WTC11 (cell line): ENCODE measurements around the gene PREP. TPM values are rescaled to one million over a fixed set of nuclear protein-coding genes. Genes with fewer than 3 reads are reported as not detected.

ENCODE experiments used
- ATAC-seq: fragments of 200-7000 bp; cut with Tn5 transposase; 2 replicates; pipeline ENCODE4 v1.10.0; 2021; ENCODE audit warnings: mild to moderate bottlenecking, moderate library complexity
- CTCF ChIA-PET: fragments of 300-600 bp; sonication (Branson Sonifier 250); formaldehyde crosslinking; loops from one replicate; lab custom pipeline; 2021; ENCODE audit warnings: antibody characterized with exemption; lab: Charles Lee
- POLR2A ChIA-PET: fragments of 350-600 bp; sonication (Branson Sonifier 250); formaldehyde crosslinking; loops from one replicate; lab custom pipeline; 2021; ENCODE audit warnings: antibody characterized with exemption; lab: Charles Lee
- DNase-seq: peaks from one replicate; pipeline ENCODE4 v3.0.0; 2021; ENCODE audit warnings: low spot score
- H3K27ac Mint-ChIP-seq: 2 replicates; pipeline ENCODE4 v1.8.0; 2021; ENCODE audit warnings: mixed read lengths
- H3K27me3 Mint-ChIP-seq: 2 replicates; pipeline ENCODE4 v1.8.0; 2021; ENCODE audit warnings: low read depth, mild to moderate bottlenecking, moderate library complexity, mixed read lengths
- H3K36me3 Mint-ChIP-seq: 2 replicates; pipeline ENCODE4 v1.8.0; 2021; ENCODE audit warnings: mixed read lengths
- H3K4me1 Mint-ChIP-seq: 2 replicates; pipeline ENCODE4 v1.8.0; 2022; ENCODE audit warnings: mixed read lengths
- H3K4me3 Mint-ChIP-seq: 2 replicates; pipeline ENCODE4 v1.8.0; 2021; ENCODE audit warnings: mild to moderate bottlenecking, moderate library complexity, mixed read lengths
- H3K9me3 Mint-ChIP-seq: 2 replicates; pipeline ENCODE4 v1.8.0; 2021; ENCODE audit warnings: mixed read lengths
- AFF4 ChIP-seq: sonication (generic); formaldehyde crosslinking; IDR thresholded peaks from 2 replicates; pipeline ENCODE4 v1.8.1; 2023; ENCODE audit warnings: mild to moderate bottlenecking, missing genetic modification reagents, borderline replicate concordance
- ATF2 ChIP-seq: sonication (generic); formaldehyde crosslinking; IDR thresholded peaks from 2 replicates; pipeline ENCODE4 v1.8.1; 2022; ENCODE audit warnings: low read depth, missing genetic modification reagents, borderline replicate concordance
- CTCF ChIP-seq: fragments of 200-600 bp; IDR thresholded peaks from 2 replicates; pipeline ENCODE4 v1.8.0; 2022; ENCODE audit warnings: antibody characterized with exemption
- E2F5 ChIP-seq: sonication (generic); formaldehyde crosslinking; IDR thresholded peaks from 2 replicates; pipeline ENCODE4 v1.8.1; 2022; ENCODE audit warnings: mild to moderate bottlenecking, moderate library complexity, missing genetic modification reagents
- FOXP1 ChIP-seq: sonication (generic); formaldehyde crosslinking; IDR thresholded peaks from 2 replicates; pipeline ENCODE4 v1.8.0; 2022; ENCODE audit warnings: missing genetic modification reagents, mild to moderate bottlenecking, moderate library complexity, borderline replicate concordance
- HMGA2 ChIP-seq: fragments of 250-450 bp; sonication (Bioruptor Pico); IDR thresholded peaks from 2 replicates; pipeline ENCODE4 v1.4.0; 2021; ENCODE audit warnings: mild to moderate bottlenecking, moderate library complexity
- HMGXB4 ChIP-seq: sonication (generic); formaldehyde crosslinking; IDR thresholded peaks from 2 replicates; pipeline ENCODE4 v1.8.1; 2023; ENCODE audit warnings: mild to moderate bottlenecking, moderate library complexity, missing genetic modification reagents
- KAT7 ChIP-seq: sonication (generic); formaldehyde crosslinking; IDR thresholded peaks from 2 replicates; pipeline ENCODE4 v1.8.1; 2023; ENCODE audit warnings: missing genetic modification reagents, mild to moderate bottlenecking, borderline replicate concordance
- NFE2L1 ChIP-seq: sonication (generic); formaldehyde crosslinking; IDR thresholded peaks from 2 replicates; pipeline ENCODE4 v1.8.1; 2023; ENCODE audit warnings: missing genetic modification reagents
- TCF7 ChIP-seq: sonication (generic); formaldehyde crosslinking; IDR thresholded peaks from 2 replicates; pipeline ENCODE4 v1.8.0; 2022; ENCODE audit warnings: mild to moderate bottlenecking, low read depth, missing genetic modification reagents, moderate library complexity
- ZMAT4 ChIP-seq: fragments of 250-450 bp; sonication (Bioruptor Pico); IDR thresholded peaks from 2 replicates; pipeline ENCODE4 v1.9.0; 2021; ENCODE audit warnings: mild to moderate bottlenecking
- ZNF219 ChIP-seq: sonication (generic); formaldehyde crosslinking; IDR thresholded peaks from 2 replicates; pipeline ENCODE4 v1.8.0; 2023; ENCODE audit warnings: missing genetic modification reagents, mild to moderate bottlenecking, borderline replicate concordance
- ZNF425 ChIP-seq: fragments of 250-450 bp; sonication (Bioruptor Pico); conservative IDR thresholded peaks from 2 replicates; pipeline ENCODE4 v1.9.0; 2021; ENCODE audit warnings: mild to moderate bottlenecking
- ZNF512 ChIP-seq: sonication (generic); formaldehyde crosslinking; IDR thresholded peaks from 2 replicates; pipeline ENCODE4 v1.8.1; 2022; ENCODE audit warnings: missing genetic modification reagents, borderline replicate concordance
- ZNF532 ChIP-seq: fragments of 250-450 bp; sonication (Bioruptor Pico); IDR thresholded peaks from 2 replicates; pipeline ENCODE4 v1.9.0; 2021; ENCODE audit warnings: mild to moderate bottlenecking, borderline replicate concordance
- total RNA-seq: library from RNA; stranded (reverse); gene quantifications from 3 replicates; pipeline ENCODE4 v1.2.3, GENCODE V29; 2021

The PREP gene
- total RNA-seq, 1 experiment from 2014 or later: 58.8 TPM

- TF ChIP-seq AFF4 (no peak), ZNF219 (no peak), ZMAT4 (CRISPR knock-in tag) (no peak)
Observed at GRCh38 chr6:105374010-105374420, 28.9 kb downstream of the PREP start (continued).

- no peaks in the 10 kb centered on the region; the same call in 1 of the 2 replicates for H3K4me1 Mint-ChIP-seq
- no peak overlapping the region for H3K4me3 Mint-ChIP-seq
- no peaks in the 10 kb centered on the region for H3K9me3 Mint-ChIP-seq
- POLR2A ChIA-PET: no interaction called here
- ATAC-seq: no peak
- peak overlapping the region; percentile 87 for H3K27ac Mint-ChIP-seq
- no peaks in the 10 kb centered on the region for H3K27me3 Mint-ChIP-seq
- CTCF ChIA-PET: no interaction called here
- no peak for DNase-seq
- peaks cover 40% of the 10 kb centered on the region for H3K36me3 Mint-ChIP-seq
- no peak for TF ChIP-seq HMGA2 (CRISPR knock-in tag)
- no peak for TF ChIP-seq FOXP1 (CRISPR knock-in tag)
- no peak for TF ChIP-seq NFE2L1
- TF ChIP-seq E2F5: no peak
- no peak for TF ChIP-seq CTCF
- no peak for TF ChIP-seq HMGXB4 (CRISPR knock-in tag)
- no peak for TF ChIP-seq ZNF219
- TF ChIP-seq ZNF532 (CRISPR knock-in tag): no peak
- TF ChIP-seq ZNF425: no peak
- TF ChIP-seq TCF7 (CRISPR knock-in tag): no peak
- TF ChIP-seq ZNF512 (CRISPR knock-in tag): no peak
- TF ChIP-seq ATF2 (CRISPR knock-in tag): no peak
- no peak for TF ChIP-seq KAT7
Observed at GRCh38 chr6:105373481-105373880, 29.4 kb downstream of the PREP start.
